GM12878 (cell line): Measurements from ENCODE around the gene EPHA4. TPM values are rescaled to one million over a fixed set of nuclear protein-coding genes. Genes with fewer than 3 reads are reported as not detected.

Experiments
- NR2F1 ChIP-seq: fragments of 450-650 bp; conservative IDR thresholded peaks from 2 replicates; pipeline ENCODE4 v1.6.1; 2017; ENCODE audit warnings: mild to moderate bottlenecking
- RFX5 ChIP-seq: IDR thresholded peaks from 2 replicates; pipeline ENCODE4 v1.6.1; 2011; ENCODE audit warnings: low read depth, low read length, improper control_type of control experiment
- TARDBP ChIP-seq: IDR thresholded peaks from 2 replicates; pipeline ENCODE4 v1.6.1; 2016; ENCODE audit warnings: borderline replicate concordance
- ZNF24 ChIP-seq: fragments of 450-650 bp; IDR thresholded peaks from 2 replicates; pipeline ENCODE4 v1.6.1; 2017; ENCODE audit warnings: antibody characterized with exemption, mild to moderate bottlenecking
- ZNF592 ChIP-seq: fragments of 450-650 bp; IDR thresholded peaks from 2 replicates; pipeline ENCODE4 v1.6.1; 2017; ENCODE audit warnings: mild to moderate bottlenecking, moderate library complexity
- polyA plus RNA-seq, 11 experiments: library from polyadenylated mRNA; depleted of rRNA in 4 of 11; unstranded in 6 of 11; stranded (reverse) in 5 of 11; fragments of >200 nt; fragmentation: Nextera tagmentation in 4 of 11; fragmentation: Illumina TruSeq in 1 of 11; extraction: Ambion mirVana in 4 of 11; extraction: Trizol in 1 of 11; gene quantifications; 1 replicate in 1 of 11; 2 replicates in 10 of 11; pipeline versions ENCODE4 v1.2.1 to v1.2.3, GENCODE V29; 2011 to 2016; ENCODE audit warnings: inconsistent platforms in 2 of 11, missing spikeins in 2 of 11, low read depth in 1 of 11
- total RNA-seq, 4 experiments: library from RNA; depleted of rRNA in 3 of 4; stranded (reverse); fragments of >200 nt in 3 of 4; fragmentation: Illumina TruSeq in 1 of 4; extraction: Trizol in 1 of 4; gene quantifications; 2 replicates each; pipeline versions ENCODE4 v1.2.1 to v1.2.3, GENCODE V29; 2013 to 2021
- TF ChIP-seq, protein P1 (sequence below): IDR thresholded peaks from 2 replicates; pipeline ENCODE4 v1.6.1; 2011; ENCODE audit warnings: mild to moderate bottlenecking, low read depth, low read length, moderate library complexity; ENCODE audit not compliant: insufficient replicate concordance
- TF ChIP-seq, protein P2 (sequence below): fragments of 450-650 bp; IDR thresholded peaks from 2 replicates; pipeline ENCODE4 v1.6.1; 2017; ENCODE audit warnings: mild to moderate bottlenecking

The EPHA4 gene
- total and polyA plus RNA-seq, 10 of the 15 experiments (the other 5 are each of a cell fraction or from before 2014, with no cell fraction given) = 0.06 to 1.5 (median 0.33) TPM; not detected in 1

GRCh38 chr2:221569425-221569845 lies 2.7 kb downstream of the EPHA4 start (continued):
- no peak for TF ChIP-seq ZNF592
- TF ChIP-seq RFX5 = no peak
- TF ChIP-seq, protein P1, sequence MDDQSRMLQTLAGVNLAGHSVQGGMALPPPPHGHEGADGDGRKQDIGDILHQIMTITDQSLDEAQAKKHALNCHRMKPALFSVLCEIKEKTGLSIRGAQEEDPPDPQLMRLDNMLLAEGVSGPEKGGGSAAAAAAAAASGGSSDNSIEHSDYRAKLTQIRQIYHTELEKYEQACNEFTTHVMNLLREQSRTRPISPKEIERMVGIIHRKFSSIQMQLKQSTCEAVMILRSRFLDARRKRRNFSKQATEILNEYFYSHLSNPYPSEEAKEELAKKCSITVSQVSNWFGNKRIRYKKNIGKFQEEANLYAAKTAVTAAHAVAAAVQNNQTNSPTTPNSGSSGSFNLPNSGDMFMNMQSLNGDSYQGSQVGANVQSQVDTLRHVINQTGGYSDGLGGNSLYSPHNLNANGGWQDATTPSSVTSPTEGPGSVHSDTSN = no peak
- no peak for TF ChIP-seq NR2F1
- no peak for TF ChIP-seq TARDBP
- TF ChIP-seq, protein P2, sequence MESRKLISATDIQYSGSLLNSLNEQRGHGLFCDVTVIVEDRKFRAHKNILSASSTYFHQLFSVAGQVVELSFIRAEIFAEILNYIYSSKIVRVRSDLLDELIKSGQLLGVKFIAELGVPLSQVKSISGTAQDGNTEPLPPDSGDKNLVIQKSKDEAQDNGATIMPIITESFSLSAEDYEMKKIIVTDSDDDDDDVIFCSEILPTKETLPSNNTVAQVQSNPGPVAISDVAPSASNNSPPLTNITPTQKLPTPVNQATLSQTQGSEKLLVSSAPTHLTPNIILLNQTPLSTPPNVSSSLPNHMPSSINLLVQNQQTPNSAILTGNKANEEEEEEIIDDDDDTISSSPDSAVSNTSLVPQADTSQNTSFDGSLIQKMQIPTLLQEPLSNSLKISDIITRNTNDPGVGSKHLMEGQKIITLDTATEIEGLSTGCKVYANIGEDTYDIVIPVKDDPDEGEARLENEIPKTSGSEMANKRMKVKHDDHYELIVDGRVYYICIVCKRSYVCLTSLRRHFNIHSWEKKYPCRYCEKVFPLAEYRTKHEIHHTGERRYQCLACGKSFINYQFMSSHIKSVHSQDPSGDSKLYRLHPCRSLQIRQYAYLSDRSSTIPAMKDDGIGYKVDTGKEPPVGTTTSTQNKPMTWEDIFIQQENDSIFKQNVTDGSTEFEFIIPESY = no peak
- no peak for TF ChIP-seq ZNF24
